ENCODE results near the gene TSHZ2.

GRCh38 chr20:53133125-53133524, 161.0 kb downstream of the TSHZ2 start:
- no peak for TF ChIP-seq POLR2AphosphoS5 (IDR thresholded peaks at IDR 0.05; ENCODE audit: low read depth, low read length)
- no peak for TF ChIP-seq POLR2A (IDR thresholded peaks at IDR 0.05; ENCODE audit: low read depth, low read length)

Data from GM12892 (cell line).